Astrocyte of the spinal cord (primary cell): ENCODE results near the gene SH3BP5.

Experiments
- DNase-seq: peaks from one replicate; pipeline ENCODE4 v3.0.0; 2011; ENCODE audit warnings: low read depth, low spot score
- H3K4me3 ChIP-seq: 2 replicates; pipeline ENCODE4 v1.5.1; 2011; ENCODE audit warnings: low read depth, mild to moderate bottlenecking, low read length, moderate library complexity
- in situ Hi-C: cut with HindIII; loops from 2 replicates; pipeline ENCODE4 v1.10.0; 2017; ENCODE audit warnings: low sequenced_read_pairs
- TF ChIP-seq, protein P1 (sequence below): IDR thresholded peaks from 2 replicates; pipeline ENCODE4 v1.5.1; 2012; ENCODE audit warnings: low read depth, mild to moderate bottlenecking, low read length, inconsistent platforms

The SH3BP5 gene

DNA sequence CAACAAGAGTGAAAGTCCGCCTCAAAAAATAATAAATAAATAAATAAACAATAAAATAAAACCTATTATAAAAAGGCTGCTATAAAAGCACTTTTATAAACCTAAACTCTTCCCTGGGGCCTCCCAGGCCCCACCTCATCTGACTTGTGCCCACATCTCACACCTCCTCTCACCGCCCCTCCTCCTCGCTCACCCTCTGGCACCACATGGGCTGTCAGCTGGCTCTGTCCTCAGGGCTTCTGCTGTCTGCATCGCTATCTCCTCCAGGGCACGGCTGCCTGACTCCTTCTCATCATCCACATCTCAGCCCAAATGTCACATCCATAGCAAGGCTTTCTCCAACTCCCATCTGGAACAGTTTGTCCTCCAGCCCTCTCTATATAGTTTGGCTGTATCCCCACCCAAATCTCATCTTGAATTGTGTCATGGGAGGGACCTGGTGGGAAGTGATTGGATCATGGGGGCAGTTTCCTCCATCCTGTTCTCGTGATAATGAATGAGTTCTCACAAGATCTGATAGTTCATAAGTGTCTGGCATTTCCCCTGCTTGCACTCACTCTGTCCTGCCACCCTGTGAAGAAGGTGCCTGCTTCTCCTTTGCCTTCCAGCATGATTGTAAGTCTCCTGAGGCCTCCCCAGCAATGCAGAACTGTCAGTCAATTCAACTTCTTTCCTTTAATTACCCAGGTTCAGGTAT lies 8.8 kb upstream of the SH3BP5 start:
- no peak for DNase-seq
- TF ChIP-seq, protein P1, sequence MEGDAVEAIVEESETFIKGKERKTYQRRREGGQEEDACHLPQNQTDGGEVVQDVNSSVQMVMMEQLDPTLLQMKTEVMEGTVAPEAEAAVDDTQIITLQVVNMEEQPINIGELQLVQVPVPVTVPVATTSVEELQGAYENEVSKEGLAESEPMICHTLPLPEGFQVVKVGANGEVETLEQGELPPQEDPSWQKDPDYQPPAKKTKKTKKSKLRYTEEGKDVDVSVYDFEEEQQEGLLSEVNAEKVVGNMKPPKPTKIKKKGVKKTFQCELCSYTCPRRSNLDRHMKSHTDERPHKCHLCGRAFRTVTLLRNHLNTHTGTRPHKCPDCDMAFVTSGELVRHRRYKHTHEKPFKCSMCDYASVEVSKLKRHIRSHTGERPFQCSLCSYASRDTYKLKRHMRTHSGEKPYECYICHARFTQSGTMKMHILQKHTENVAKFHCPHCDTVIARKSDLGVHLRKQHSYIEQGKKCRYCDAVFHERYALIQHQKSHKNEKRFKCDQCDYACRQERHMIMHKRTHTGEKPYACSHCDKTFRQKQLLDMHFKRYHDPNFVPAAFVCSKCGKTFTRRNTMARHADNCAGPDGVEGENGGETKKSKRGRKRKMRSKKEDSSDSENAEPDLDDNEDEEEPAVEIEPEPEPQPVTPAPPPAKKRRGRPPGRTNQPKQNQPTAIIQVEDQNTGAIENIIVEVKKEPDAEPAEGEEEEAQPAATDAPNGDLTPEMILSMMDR = no peak

DNA sequence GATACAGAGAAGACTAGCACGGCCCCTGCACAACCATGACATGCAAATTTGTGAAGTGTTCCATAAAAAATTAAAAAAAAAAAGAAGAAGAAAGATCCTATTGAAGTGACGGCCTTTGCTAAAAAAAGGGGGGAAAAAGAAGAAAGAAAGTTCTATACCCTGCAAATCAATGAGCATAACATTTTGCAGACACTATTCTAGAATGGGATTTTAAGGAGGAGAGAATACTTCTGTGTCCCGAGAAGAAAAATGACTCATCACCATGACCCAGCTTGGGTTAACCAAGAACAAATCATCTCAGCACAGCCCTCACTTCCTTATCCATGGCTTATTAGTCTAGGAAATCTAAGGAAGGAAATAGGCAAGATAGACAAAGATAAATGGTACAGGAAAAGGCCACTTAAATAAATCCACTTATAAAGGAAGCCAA lies 7.4 kb upstream of the SH3BP5 start:
- H3K4me3 ChIP-seq = no peak overlapping the region
- TF ChIP-seq, protein P1 = no peak
- in situ Hi-C loops = no loop called here
- DNase-seq = peak; percentile 63

More for the DNA sequence above, 8.8 kb upstream of the SH3BP5 start:
- no peak overlapping the region for H3K4me3 ChIP-seq
- in situ Hi-C loops = no loop called here

DNA sequence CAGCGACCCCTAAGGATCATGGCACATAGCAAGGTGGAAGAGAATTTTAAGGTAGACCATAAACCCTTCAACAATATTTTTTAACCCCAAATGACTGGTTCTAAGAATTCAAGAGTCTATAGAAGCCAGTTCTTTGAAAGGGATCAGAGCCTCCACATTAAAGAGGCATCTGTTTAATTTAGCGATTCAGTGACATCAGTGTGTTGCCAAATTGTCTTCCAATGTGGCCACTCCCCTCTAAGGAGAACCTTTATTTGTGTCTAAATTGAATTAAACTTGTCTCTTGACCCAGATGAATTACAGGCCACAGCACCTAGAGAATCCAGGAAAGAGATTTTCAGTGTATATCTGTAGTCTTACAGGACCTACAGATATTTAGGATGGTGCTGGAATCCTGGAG lies 6.6 kb upstream of the SH3BP5 start:
- in situ Hi-C loops = no loop called here
- TF ChIP-seq, protein P1 = no peak
- H3K4me3 ChIP-seq = no peak overlapping the region
- DNase-seq = no peak

DNA sequence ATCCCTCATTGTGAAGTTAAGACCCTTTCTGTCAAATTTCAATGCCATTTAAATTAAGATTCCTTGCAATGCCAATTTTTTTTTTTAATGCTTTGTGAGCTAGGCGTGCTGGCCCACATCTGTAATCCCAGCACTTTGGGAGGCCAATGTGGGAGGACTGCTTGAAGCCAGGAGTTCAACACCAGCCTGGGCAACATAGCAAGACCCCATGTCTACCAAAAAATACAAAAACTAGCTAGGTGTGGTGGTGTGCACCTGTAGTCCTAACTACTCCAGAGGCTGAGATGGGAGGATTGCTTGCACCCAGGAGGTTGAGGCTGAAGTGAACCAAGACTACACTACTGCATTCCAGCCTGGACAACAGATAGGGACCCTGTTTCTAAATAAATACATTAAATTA lies 5.6 kb upstream of the SH3BP5 start:
- H3K4me3 ChIP-seq = no peak overlapping the region
- in situ Hi-C loops = no loop called here
- TF ChIP-seq, protein P1 = no peak
- DNase-seq = no peak

DNA sequence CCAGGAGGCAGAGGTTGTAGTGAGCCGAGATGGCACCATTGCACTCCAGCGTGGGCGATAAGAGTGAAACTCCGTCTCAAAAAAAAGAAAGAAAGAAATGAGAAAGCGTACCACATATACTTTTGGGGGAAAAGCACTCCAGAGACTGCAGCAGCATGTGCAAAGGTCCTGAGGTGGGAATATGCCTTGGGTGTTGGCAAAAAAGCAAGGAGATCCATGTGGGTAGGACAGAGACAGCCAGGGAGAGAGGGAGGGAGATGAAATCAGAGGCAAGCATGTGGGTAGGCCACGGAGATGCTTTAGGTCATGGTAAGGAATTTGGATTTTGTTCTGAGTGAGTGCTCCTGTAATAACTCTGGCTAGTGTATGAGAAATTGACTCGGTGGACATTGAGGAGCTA lies 3.7 kb upstream of the SH3BP5 start:
- TF ChIP-seq, protein P1 = no peak
- DNase-seq = no peak
- in situ Hi-C loops = no loop called here
- H3K4me3 ChIP-seq = no peak overlapping the region

DNA sequence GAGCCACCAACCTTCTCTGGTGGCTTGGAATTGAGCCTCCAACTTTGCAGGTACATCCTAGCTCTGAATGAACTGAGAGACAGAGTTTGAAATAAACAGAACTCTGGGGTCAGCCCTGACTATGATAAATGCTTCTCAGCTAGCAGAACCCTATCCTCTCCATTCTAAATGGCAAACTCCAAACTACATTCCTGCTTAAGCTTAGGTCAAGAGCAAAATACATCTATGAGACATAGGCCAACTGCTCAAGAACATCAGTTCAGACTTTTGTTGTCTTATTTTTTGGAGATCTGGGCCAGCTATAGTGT lies 1.5 kb upstream of the SH3BP5 start:
- no peak for DNase-seq
- H3K4me3 ChIP-seq = no peak overlapping the region
- TF ChIP-seq, protein P1 = no peak
- in situ Hi-C loops = no loop called here
